Limb (tissue), 2 donors: ENCODE measurements around the gene FITM2.
"Not testable (repeated sequence)": the region's sequence is repeated elsewhere in the genome, so short reads cannot be mapped to it uniquely, and the experiment has no call there.

Source experiments
- DNase-seq, 2 donors: peaks; one replicate each; pipeline ENCODE4 v3.0.0-alpha.2; 2016; ENCODE audit errors: extremely low spot score in 2 of 2

Gene FITM2

GRCh38 chr20:44334306-44334705 is 23.3 kb upstream of the FITM2 start:
- DNase-seq: peak in 1 of 2 donors; percentile 55

- DNase-seq: no peak
Measured at GRCh38 chr20:44331201-44331600, 20.2 kb upstream of the FITM2 start.

- DNase-seq: no peak
Measured at GRCh38 chr20:44328428-44328827, 17.4 kb upstream of the FITM2 start.

- DNase-seq: not testable (repeated sequence)
Measured at GRCh38 chr20:44327748-44328147, 16.7 kb upstream of the FITM2 start.

- no peak for DNase-seq
Measured at GRCh38 chr20:44326391-44327159, 15.6 kb upstream of the FITM2 start.

GRCh38 chr20:44324343-44324742 is 13.3 kb upstream of the FITM2 start:
- DNase-seq: no peak

GRCh38 chr20:44319839-44320422 is 8.9 kb upstream of the FITM2 start:
- DNase-seq: no peak

GRCh38 chr20:44314870-44315269 is 3.9 kb upstream of the FITM2 start:
- no peak for DNase-seq

- no peak for DNase-seq
Measured at GRCh38 chr20:44309763-44310663, 989 bp downstream of the FITM2 start.

- no peak for DNase-seq
Measured at GRCh38 chr20:44306927-44307326, 4.1 kb downstream of the FITM2 start.

- no peak for DNase-seq
Measured at GRCh38 chr20:44304383-44304782, 6.6 kb downstream of the FITM2 start.

- DNase-seq: no peak
Measured at GRCh38 chr20:44302736-44303135, 8.3 kb downstream of the FITM2 start.

- no peak for DNase-seq
Measured at GRCh38 chr20:44302026-44302669, 8.9 kb downstream of the FITM2 start.

- no peak for DNase-seq
Measured at GRCh38 chr20:44301285-44301684, 9.7 kb downstream of the FITM2 start.

GRCh38 chr20:44299011-44299535 is 11.9 kb downstream of the FITM2 start:
- not testable (repeated sequence) for DNase-seq

GRCh38 chr20:44297721-44298120 is 13.3 kb downstream of the FITM2 start:
- no peak for DNase-seq

GRCh38 chr20:44296011-44296410 is 15.0 kb downstream of the FITM2 start:
- DNase-seq: no peak

GRCh38 chr20:44291754-44292153 is 19.2 kb downstream of the FITM2 start:
- DNase-seq: no peak

- no peak for DNase-seq
Measured at GRCh38 chr20:44288252-44288651, 22.8 kb downstream of the FITM2 start.

- no peak for DNase-seq
Measured at GRCh38 chr20:44287272-44288097, 23.5 kb downstream of the FITM2 start.

- no peak for DNase-seq
Measured at GRCh38 chr20:44284032-44284431, 27.0 kb downstream of the FITM2 start.
